Measurements from ENCODE around the gene TRAF3. TPM values are rescaled to one million over a fixed set of nuclear protein-coding genes. Genes with fewer than 3 reads are reported as not detected.

The TRAF3 gene
- total RNA-seq, 4 donors from 2014 or later = 12.6 to 44.9 (median 28.1) TPM

GRCh38 chr14:102906616-102907302, 129.5 kb downstream of the TRAF3 start:
- no peak for TF ChIP-seq CTCF (IDR thresholded peaks at IDR 0.05)
- no peak for DNase-seq (ENCODE audit: low spot score)
- no peak for ATAC-seq (ENCODE audit: low FRiP score)

GRCh38 chr14:102907303-102907844, 130.1 kb downstream of the TRAF3 start:
- DNase-seq (ENCODE audit: low spot score) = no peak
- TF ChIP-seq CTCF (IDR thresholded peaks at IDR 0.05) = no peak
- ATAC-seq (ENCODE audit: low FRiP score) = no peak

- ATAC-seq (ENCODE audit: low FRiP score) = no peak
- no peak for DNase-seq (ENCODE audit: low spot score)
- TF ChIP-seq CTCF (IDR thresholded peaks at IDR 0.05) = no peak
Observed at GRCh38 chr14:102907980-102908730, 130.9 kb downstream of the TRAF3 start.

DNA sequence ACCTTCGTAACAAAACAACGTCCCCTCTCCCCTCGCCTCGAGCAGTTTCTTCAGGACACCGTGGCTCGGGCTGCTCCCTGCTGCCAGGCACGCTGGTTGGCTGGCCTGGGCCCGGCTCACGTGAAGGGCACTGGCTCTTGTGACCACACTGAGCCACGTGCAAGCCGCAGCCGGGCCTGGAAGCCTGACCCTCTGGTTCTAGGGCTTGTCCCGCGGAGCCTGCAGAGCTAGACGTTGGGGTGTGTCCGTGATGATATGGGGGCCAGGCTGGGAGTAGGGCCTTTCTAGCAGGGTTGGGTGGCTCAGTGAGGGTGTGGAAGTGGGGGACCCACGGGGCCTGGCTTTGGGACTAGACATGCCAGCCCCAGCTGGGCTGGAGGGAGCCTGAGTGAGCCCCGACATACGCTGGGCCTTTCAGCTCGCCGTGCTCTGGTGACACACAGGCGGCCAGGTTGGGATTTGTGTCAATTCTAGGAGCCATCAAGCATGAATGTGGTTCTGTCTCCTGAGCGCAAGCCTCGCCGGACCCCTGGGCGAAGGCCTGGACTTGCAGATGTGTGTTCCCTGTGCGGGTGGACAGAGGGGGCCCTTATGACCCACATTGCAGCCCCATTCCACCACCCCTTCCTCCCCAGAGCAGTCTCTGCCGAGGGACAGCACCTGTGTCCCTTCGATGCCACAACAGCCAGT, 131.7 kb downstream of the TRAF3 start:
- ATAC-seq (ENCODE audit: low FRiP score) = no peak
- no peak for DNase-seq (ENCODE audit: low spot score)
- TF ChIP-seq CTCF (IDR thresholded peaks at IDR 0.05) = no peak

- ATAC-seq (ENCODE audit: low FRiP score) (no peak), DNase-seq (ENCODE audit: low spot score) (no peak)
Observed at GRCh38 chr14:102909462-102909861, 132.2 kb downstream of the TRAF3 start.

DNA sequence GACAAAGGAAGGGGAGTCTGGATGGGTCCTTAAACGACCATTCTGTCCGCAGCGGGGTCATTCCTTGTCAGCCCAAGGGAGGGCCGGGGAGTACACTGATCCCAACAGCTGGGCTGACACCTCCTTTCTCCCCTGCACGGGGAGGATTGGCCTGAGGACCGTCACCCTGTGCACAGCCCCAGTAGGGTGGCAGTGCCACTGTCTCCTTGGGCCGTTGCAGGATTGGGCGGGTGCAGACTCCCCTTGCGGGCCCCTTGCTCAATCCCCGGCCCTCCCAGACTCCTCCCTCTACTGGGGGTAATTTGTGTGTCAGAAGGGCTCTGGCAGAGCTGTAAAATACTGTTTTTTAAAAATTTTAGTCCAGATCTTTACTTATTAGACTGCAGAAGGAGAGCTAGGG, 132.7 kb downstream of the TRAF3 start:
- ATAC-seq (ENCODE audit: low FRiP score) = no peak
- no peak for DNase-seq (ENCODE audit: low spot score)
- no peak for TF ChIP-seq CTCF (IDR thresholded peaks at IDR 0.05)

More at GRCh38 chr14:102909462-102909861, 132.2 kb downstream of the TRAF3 start:
- no peak for TF ChIP-seq CTCF (IDR thresholded peaks at IDR 0.05)
